Brain microvascular endothelial cell (primary cell): Measurements from ENCODE around the gene ERCC1.

Source experiments
- DNase-seq: peaks from one replicate; pipeline ENCODE4 v3.0.0-alpha.2; 2020
- H3K27ac ChIP-seq: fragments of 250-450 bp; sonication (Bioruptor Pico); 2 replicates; pipeline ENCODE4 v1.5.1; 2020; ENCODE audit warnings: mild to moderate bottlenecking, moderate library complexity
- H3K27me3 ChIP-seq: fragments of 250-450 bp; sonication (Bioruptor Pico); replicated peaks from 2 replicates; pipeline ENCODE4 v1.5.1; 2020; ENCODE audit warnings: mild to moderate bottlenecking
- H3K36me3 ChIP-seq: fragments of 250-450 bp; sonication (Bioruptor Pico); replicated peaks from 2 replicates; pipeline ENCODE4 v1.5.1; 2020; ENCODE audit warnings: mild to moderate bottlenecking
- H3K4me3 ChIP-seq: 2 replicates; pipeline ENCODE4 v1.5.1; 2011; ENCODE audit warnings: low read depth, mild to moderate bottlenecking, control low read depth, low read length, moderate library complexity
- CTCF ChIP-seq: IDR thresholded peaks from 2 replicates; pipeline ENCODE4 v1.5.1; 2011; ENCODE audit warnings: low read depth, mild to moderate bottlenecking, moderate library complexity, low read length, control low read depth, inconsistent platforms; ENCODE audit errors: missing control alignments
- in situ Hi-C: cut with HindIII; loops from 2 replicates; pipeline ENCODE4 v1.10.0; 2017; ENCODE audit warnings: low sequenced_read_pairs, low pct_ligation_motif_present

The ERCC1 gene

GRCh38 chr19:45391871-45392665 lies 31.6 kb downstream of the ERCC1 start:
- in situ Hi-C loops, result no loop called here
- H3K27ac ChIP-seq, result no peak overlapping the region
- no peak for TF ChIP-seq CTCF
- H3K36me3 ChIP-seq, result peaks cover 22% of the 10 kb centered on the region
- no peaks in the 10 kb centered on the region for H3K27me3 ChIP-seq
- no peak for DNase-seq
- no peak overlapping the region for H3K4me3 ChIP-seq

GRCh38 chr19:45391346-45391745 lies 32.4 kb downstream of the ERCC1 start:
- DNase-seq, result no peak
- Histone ChIP-seq H3K27me3 (no peaks in the 10 kb centered on the region), H3K27ac (no peak overlapping the region), H3K36me3 (peaks cover 18% of the 10 kb centered on the region), H3K4me3 (no peak overlapping the region)
- TF ChIP-seq CTCF, result no peak
- in situ Hi-C loops, result no loop called here

GRCh38 chr19:45385392-45386221 lies 38.1 kb downstream of the ERCC1 start:
- Histone ChIP-seq H3K27ac (no peak overlapping the region), H3K36me3 (no peaks in the 10 kb centered on the region), H3K27me3 (no peaks in the 10 kb centered on the region), H3K4me3 (peak overlapping the region; percentile 22)
- in situ Hi-C loops, result no loop called here
- DNase-seq, result no peak
- TF ChIP-seq CTCF, result no peak

- DNase-seq, result no peak
- H3K36me3 ChIP-seq, result no peaks in the 10 kb centered on the region
- no peak for TF ChIP-seq CTCF
- in situ Hi-C loops, result no loop called here
- H3K27ac ChIP-seq, result no peak overlapping the region
- H3K27me3 ChIP-seq, result no peaks in the 10 kb centered on the region
- no peak overlapping the region for H3K4me3 ChIP-seq
Measured at GRCh38 chr19:45382426-45382825, 41.3 kb downstream of the ERCC1 start.

GRCh38 chr19:45380107-45380506 lies 43.6 kb downstream of the ERCC1 start:
- Histone ChIP-seq H3K36me3 (no peaks in the 10 kb centered on the region), H3K27ac (no peak overlapping the region), H3K4me3 (no peak overlapping the region), H3K27me3 (no peaks in the 10 kb centered on the region)
- DNase-seq, result no peak
- TF ChIP-seq CTCF, result no peak
- in situ Hi-C loops, result no loop called here
